ENCODE measurements around the gene SLC16A8.
"Not testable (repeated sequence)": the region's sequence is repeated elsewhere in the genome, so short reads cannot be mapped to it uniquely, and the experiment has no call there.

SLC16A8 gene, protein sequence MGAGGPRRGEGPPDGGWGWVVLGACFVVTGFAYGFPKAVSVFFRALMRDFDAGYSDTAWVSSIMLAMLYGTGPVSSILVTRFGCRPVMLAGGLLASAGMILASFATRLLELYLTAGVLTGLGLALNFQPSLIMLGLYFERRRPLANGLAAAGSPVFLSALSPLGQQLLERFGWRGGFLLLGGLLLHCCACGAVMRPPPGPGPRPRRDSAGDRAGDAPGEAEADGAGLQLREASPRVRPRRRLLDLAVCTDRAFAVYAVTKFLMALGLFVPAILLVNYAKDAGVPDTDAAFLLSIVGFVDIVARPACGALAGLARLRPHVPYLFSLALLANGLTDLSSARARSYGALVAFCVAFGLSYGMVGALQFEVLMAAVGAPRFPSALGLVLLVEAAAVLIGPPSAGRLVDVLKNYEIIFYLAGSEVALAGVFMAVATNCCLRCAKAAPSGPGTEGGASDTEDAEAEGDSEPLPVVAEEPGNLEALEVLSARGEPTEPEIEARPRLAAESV

DNA sequence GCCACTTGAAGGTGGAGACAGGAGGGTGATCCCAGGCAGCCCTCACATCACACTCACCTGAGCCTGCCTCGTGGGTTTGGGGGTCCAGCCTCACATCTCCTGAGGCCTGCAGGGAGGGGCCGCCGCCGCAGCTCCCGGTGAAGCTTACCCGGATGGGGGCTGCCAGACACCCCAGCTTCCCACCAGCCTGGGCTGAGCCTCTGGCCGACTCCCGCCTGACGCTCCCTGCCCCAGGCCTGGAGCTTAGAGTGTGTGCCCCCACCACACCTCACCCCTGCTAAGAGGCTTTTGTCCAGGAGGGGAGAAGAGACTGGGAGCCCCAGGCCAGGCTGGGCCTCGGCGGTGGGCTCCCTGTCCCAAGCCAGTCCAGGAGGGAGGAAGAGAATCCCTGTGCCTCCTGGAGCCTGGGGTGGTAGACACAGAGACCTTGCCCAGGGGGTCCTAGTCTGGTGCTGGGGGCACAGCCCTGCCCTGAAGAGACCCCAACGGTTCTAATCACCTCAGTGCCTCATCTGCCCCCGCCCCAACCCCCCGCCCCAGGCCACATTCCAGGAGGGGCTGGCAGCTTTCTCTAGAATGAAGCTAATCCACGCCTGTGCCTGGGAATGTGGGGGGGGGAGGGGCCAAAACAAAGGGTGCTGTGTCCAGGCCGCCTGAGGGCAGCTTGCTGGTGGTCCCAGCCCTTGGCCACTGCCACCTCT is at the start of gene SLC16A8:
Gene SLC16A8 (minus strand): TSS at position 254 of the 701 bp plus-strand sequence. CDS start 1,311 bp downstream, outside the sequence.
- DNase-seq (ENCODE audit: low spot score), result no peak

DNA sequence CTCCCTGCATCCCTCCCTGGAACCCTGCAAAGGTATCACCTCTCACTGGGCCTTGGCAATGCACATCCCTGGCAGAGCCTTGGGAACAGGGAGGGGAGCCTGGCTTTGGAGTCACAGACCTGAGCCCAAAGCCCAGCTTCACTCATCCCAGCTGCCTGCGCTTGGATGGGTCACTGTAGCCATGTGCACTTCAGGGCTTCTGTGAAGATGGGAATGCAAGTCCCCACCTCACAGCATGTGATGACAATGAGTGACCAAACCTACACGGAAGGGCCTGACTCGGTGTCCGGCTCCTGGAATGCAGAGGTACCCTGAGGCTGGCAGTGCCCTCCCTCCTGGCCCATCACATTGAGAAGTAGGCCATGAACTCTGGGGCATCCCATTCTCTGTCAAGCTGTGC is 49.3 kb upstream of the SLC16A8 start:
- no peak for DNase-seq (ENCODE audit: low spot score)

DNA sequence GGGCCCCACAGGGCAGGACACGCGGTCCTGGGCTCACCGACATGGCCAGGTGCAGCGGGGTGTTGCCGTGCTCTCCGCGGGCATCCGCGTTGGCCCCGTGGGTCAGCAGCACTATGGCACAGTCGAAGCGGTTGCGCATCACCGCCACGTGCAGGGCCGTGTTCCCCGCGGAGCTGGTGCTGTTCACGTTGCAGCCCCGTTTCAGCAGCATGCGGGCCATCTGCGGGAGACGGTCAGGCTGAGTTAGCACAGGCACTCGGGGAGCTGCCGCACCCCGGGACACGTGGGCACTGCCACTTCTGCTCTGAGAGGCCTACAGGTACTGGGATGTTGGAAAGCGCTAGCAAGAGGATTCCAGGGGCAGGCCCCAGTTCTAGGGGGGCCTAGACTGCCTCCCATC is 48.8 kb upstream of the SLC16A8 start:
- DNase-seq (ENCODE audit: low spot score), result no peak

DNA sequence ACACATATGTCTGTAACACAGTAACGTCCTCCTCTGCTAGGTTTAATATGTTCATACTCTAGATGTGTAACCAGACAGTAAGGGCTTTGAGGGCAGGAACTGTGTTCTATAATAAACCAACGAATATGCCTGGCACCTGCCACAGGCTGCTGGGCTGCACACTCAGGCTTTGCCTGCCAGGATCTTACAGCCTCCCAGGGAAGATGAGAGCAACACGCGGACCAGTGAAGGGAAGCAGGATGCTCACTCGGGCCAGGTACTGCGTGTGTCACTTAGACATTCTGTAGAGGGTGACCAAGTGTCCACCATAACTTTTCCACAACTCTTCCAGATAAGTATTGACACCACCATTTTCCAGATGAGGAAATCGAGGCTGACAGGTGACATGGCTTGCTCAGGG is 48.2 kb upstream of the SLC16A8 start:
- DNase-seq (ENCODE audit: low spot score), result no peak

DNA sequence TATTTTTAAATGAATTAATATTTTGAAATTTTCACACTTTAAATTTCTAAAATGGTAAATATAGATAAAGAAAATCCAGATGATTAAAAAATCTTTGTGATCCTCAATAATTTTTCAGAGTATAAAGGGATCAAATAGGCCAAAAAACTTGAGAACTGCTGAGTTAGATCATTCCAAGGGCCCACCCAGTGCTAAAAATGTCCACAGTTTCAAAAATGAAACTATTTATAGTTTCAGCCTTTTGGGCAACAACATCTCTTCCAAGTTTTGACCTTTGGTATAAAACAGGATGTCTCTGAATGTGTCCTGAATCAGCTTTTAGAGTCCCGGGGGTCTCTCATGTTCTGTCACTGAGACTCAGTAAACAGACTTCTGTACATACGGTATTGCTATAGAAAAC is 47.4 kb upstream of the SLC16A8 start:
- DNase-seq (ENCODE audit: low spot score), result no peak

DNA sequence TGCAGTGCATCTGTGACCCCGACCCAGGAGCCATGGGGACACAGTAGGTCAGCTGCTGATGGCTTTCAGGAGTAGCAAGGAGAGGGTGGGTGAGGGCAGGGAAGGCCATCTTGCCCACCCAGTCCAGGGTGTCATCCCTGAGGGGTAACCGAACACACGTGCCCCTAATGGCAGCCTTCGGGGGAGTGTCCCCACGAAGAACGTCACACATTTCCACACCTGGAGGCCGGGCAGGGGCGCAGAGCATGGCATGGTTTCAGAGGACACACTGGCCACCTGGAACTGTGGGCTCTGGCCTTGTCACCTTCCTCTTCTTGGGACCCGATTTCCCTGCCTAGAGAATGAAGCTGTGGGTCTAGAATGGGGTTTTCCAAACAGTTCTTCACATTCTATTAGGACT is 45.9 kb upstream of the SLC16A8 start:
- no peak for DNase-seq (ENCODE audit: low spot score)

DNA sequence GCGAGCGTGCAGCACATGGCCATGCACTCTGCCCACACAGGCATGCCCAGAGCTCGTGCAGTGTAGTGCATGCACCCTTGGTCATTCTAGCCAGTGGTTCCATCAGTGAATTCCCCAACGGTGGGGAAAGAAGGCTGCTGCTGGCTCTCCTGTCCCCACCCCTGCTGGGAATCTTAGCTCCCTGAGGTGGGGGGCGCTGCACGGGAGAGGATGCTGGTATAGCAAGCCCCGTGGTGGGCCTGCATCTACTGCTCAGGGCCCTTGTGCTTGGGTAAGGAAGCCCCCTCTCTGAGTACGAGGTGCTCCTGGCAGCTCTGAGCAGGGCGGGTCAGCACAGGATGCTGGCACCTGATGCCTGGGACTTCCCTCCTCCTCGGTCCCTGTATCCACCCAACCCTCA is 45.0 kb upstream of the SLC16A8 start:
- DNase-seq (ENCODE audit: low spot score), result no peak

DNA sequence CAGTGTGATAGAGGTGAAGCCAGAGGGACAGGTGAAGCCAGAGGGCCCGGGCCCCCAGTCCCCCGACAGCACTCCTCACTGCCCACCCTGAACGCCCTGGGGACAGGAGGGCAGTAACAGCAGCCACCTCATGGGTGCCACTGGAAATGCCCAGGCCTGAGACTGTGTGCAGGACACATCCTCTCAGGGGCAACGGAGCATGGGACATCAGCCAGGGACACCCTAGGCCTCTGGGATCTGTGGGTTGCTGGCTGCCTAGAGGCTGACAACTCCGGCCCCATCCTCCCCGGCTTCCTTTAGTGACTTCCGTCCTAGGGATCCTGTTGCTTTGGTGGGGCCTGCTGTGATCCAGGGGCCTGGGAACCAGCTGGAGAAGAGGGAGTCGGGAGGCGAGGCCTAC is 43.9 kb upstream of the SLC16A8 start:
- DNase-seq (ENCODE audit: low spot score), result no peak

DNA sequence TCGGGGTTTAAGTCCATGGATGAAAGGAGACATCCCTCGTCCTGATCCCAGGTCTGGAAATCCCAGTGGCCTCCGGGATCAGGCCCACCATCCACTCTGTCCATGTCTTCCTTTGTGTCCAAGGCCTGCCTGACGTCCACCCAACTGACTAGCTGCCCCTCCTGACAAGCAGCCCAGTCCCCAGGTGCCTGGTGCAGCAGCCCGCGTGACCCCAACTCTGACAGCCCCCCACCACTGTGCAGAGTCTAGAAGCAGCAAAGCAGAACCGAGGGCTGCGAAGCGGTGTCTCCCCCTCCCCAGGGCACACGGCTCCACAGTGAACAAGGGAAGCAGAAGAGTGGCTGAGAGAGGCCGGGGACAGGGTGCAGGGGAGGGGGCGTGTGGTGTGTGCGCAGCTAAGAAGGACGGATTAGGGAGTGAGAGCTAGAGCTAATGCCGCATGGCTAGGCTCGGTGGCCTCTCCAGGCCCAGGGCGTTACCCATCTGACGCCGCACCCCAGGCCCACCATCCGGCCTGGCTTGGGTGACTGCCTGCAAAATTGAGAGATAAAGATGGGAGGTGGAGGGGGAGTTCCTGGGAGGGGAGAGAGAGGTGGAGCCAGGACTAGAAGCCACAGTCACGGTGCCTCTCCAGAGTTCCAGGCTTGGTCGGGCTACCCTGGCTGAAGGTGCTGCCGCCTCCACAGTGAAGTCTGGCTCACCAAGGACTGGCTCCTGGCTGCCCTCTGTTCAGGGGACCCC is 43.1 kb upstream of the SLC16A8 start:
- DNase-seq (ENCODE audit: low spot score), result no peak

DNA sequence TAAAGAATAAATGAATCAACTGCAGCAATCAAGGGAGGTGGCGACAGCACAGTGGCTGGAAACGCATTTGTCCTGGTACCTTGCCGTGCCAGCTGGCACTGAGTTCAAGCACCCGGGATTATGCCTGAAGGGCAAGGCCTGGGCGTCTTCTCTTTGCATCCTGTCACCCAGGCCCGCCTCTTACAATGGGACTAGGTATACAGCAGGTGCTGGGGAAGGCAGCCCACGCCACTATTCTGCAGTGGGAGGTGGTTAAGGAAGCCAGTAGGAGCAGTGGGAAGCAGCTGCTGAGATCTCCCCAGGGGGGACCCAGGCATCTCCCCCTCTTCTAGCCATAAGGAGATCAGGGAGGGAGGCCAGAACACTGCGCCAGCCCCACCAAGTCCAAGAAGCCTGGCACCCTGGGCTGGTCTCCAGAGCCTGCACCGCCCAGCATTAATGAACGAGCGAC is 41.8 kb upstream of the SLC16A8 start:
- no peak for DNase-seq (ENCODE audit: low spot score)

DNA sequence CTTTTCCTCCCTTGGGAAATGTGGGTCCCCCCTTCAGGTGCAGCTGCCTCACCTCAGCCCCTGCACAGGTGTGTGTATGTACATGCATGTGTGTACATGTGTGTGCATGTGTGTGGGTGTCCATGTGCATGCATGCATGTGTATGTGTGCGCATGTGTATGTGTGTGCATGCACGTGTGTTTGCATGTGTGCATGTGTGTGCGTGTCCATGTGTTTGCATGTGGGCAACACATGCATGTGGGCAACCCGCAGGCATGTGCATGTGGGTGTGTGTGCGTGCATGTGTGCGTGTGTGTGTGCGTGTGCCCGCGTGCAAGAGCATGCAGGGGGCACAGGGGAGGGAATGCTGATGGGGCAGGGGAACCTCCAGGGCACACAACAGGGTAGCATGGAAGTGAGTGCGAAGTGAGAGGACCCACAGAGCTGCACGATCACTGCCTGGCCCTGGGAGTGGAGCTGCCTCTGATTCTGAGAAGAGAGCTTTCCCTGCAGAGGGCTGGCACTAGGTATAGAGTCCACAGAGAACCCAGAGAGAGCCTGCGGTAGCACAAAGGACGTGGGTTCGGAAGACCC is 41.1 kb upstream of the SLC16A8 start:
- no peak for DNase-seq (ENCODE audit: low spot score)

DNA sequence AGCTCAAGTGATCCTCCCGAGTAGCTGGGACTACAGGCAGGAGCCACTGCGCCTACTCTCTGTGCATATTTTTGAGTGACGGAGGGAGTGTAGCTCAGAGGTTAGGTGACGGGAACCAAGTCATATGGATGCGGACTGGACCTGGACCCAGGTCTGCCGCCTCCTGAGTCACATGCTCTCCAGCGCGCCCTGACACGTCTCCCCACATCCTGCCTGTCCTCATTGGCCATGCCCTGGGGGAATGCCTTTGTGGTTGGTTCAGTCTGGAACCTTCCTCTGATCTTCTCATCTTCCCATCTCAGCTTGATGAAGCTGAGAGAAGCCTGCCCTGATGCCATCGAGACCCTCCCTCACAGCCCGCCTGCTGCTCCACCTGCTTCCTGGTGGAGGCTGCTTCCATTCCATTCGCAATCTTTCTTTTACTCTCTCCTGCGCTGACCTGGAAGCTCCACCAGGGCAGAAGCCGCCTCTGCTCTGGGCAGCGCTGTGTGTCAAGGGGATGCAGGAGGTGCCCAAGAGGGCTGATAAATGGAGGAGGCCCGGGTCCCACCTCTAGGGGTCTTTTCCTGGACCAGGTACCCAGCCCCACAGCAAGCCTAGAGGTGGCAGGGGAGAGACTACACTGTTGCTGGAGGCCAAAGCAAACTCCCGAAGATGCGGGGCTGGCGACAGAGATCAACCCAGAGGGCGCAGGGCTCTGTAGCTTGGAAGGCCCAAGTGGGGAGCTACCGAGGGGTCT is 40.4 kb upstream of the SLC16A8 start:
- no peak for DNase-seq (ENCODE audit: low spot score)

DNA sequence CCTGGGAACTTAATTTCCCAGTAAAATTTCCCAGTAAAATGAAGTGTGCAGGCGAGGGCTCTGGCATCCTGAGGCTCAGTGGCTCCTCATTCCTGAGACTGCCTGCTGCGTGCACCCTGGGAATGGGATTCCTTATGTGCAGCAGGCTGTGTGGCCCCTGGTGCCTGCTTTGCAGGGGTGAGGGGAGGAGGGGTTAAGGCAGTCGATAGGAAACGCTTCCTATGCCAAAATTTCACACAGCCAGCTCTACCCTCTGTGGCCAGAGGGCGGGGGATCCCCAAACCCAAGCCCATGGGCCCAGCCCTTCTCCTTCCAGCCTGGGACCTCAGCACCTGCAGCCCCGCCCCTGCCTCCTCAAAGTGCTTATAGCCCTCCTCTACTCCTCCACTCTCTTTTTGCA is 38.6 kb upstream of the SLC16A8 start:
- no peak for DNase-seq (ENCODE audit: low spot score)

DNA sequence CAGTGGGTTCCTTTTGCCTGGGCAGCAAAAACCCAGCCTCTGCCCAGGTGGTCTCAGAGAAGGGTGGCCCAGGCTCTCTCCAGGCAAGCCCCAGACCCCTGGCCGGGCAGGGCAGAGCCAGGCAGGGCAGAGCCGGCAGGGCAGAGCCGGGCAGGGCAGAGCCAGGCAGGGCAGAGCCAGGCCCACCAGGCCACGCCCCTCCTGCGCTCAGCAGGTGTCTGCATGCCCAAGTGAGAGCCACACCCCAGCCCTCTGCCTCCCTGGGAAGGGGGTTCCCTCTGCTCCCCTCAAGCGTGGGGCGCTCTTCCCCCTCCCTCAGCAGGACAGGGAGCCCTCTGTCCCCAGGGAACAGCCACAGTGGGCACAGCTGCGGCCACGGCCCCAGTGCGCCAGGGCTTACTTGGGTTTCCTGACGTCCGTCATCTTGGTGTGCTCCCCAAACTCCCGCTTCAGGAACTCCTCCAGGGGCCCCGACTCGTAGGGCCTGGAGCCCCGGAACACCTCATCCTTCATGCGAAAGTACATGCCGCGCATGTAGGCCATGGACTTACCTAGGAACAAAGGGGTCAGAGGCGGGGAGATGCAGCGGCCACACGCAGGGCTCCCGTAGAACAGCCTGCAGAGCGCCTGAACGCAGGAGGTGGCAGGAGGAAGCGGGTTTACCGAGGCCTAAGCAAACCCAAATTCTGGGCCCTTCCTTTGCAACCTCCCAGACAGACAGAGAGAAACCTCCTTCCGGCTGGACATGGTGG is 36.6 kb upstream of the SLC16A8 start:
- no peak for DNase-seq (ENCODE audit: low spot score)

DNA sequence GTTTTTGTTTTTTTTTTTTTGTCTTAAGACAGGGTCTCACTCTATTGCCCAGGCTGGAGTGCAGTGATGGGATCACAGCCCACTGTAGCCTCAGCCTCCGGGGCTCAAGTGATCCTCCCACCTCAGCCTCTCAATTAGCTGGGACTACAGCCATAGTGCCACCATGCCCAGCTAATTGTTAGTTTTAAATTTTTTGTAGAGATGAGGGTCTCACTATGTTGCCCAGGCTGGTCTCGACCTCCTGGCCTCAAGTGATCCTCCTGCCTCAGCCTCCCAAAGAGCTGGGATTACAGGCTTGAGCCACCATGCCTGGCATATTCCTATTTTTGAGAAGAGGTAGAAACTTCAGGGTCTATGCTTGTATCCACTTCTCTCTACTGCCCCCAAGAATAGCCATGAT is 34.8 kb upstream of the SLC16A8 start:
- not testable (repeated sequence) for DNase-seq (ENCODE audit: low spot score)

DNA sequence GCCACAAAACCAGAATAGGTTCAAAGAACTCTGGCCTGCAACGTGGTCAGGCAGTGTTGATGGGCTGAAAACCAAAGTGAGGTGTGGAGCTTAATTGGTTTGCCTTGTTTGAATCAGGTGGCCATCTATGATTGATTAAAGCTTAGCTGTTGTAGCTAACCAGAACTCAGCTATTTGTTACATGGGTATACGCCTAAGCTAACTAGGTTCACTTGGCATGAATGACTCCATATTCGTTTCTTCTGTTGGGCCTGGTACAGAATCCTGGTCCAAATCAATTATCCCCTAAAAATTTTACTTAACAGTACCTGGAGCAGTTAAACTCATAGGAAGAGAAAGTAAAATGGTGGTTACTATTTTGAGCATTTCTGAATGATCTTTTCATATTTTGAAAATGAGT is 34.2 kb upstream of the SLC16A8 start:
- DNase-seq (ENCODE audit: low spot score), result no peak

DNA sequence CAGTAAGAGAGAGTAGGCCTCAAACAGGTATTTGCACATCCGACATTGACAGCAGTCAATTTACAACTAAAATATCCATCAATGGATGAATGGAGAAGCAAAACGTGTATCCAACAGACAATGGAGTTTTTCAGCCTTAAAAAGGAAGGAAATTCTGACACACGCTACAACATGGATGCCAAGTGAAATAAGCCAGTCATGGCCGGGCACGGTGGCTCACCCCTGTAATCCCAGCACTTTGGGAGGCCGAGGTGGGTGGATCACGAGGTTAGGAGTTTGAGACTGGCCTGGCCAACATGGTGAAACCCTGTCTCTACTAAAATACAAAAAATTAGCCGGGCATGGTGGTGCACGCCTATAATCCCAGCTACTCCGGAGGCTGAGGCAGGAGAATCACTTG is 33.6 kb upstream of the SLC16A8 start:
- not testable (repeated sequence) for DNase-seq (ENCODE audit: low spot score)

DNA sequence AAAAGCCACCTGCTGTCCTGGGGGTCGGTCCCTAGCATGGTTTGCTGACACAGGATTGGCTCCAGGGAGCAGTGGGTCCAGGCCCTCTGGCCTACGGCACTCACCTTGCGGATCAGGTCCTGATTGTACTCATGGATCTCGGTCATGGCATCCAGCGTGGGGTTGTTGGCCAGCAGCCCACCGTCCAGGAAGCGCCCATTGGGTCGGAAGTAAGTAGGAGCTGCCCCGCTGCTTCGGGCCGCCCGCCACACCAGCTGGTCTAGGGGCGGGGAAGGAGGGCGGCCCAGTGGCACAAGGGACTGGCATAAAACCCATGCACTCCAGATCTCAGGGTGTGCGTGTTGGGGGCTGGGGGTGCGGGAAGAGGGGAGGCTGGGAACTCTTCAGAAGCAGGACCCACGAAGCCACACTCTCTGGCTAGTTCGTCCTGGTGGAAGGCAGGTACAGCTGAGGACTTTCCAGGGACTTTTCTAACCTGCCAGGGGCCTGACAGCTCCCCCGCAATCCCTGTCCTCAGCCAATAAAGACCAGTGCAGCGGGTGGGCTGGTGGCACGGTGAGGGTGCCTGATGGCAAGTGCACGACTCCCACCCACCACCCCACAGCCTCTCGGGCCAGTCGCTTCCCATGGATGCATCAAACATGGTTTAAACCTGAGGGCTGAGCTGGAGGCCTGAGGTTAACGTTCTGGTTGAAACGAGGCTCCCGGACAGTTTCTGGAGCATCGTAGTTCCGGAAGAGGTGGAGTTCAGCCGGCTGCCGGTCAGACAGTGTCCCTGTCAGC is 31.6 kb upstream of the SLC16A8 start:
- no peak for DNase-seq (ENCODE audit: low spot score)

DNA sequence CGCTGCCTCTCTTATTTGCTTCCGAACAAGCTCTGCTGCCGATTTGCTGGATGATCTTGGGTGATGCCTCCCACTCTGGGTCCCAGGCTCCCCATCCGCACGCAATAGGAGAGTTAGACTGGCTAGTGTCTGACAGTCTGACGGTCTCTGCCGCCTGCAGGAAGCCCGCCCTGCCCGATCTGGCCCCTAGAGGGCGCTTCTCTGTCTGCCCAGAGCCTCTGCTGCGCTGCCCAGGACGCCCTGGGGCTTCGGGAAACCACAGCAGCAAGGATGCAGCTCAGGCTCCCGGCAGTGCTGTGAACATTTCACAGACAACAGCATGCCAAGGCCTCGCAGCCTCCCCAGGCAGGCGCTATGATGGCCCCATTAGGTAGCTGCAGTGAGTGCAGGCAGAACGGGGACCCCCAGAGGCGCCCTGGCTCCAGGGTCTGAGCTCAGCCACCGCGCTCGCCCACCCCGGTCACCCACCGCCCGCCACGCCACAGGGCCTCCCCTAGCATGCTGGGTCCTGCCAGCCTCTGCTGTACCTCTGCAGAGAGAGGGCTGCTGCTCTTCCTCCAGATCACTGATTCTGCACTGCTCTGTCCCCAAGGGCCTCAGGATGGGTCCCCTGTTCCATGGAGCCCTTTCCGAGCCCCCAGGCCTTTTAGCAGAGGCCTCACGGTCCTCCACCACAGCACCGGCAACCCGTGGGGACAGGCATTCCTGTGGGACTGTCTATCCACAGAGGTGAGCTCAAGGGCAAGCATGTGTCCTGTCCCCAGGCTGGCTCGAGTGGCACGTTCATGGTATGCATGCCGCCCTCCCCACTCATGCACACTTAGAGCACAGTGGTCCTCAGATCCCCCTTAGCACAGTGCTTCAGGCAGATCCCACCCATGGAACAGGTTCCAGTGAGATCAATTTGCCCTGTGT is 30.8 kb upstream of the SLC16A8 start:
- peak; percentile 96 for DNase-seq (ENCODE audit: low spot score)

All from GM03348 (cell line).